SK-N-SH treated with all-trans-retinoic acid at 6 μM for 48 hours (cell line): ENCODE measurements around the gene TMEM82.

Experiments used
- ARNTL ChIP-seq: fragments of 450-650 bp; formaldehyde crosslinking; IDR thresholded peaks from 2 replicates; pipeline ENCODE4 v1.5.0; 2020; ENCODE audit warnings: low read depth, mild to moderate bottlenecking, moderate library complexity, borderline replicate concordance
- BACH2 ChIP-seq: fragments of 250-450 bp; sonication (Bioruptor Pico); IDR thresholded peaks from 2 replicates; pipeline ENCODE4 v1.9.0; 2021; ENCODE audit warnings: mild to moderate bottlenecking, borderline replicate concordance
- CREB5 ChIP-seq: fragments of 250-450 bp; sonication (Bioruptor Pico); IDR thresholded peaks from 2 replicates; pipeline ENCODE4 v1.5.1; 2020; ENCODE audit warnings: low read depth, mild to moderate bottlenecking, moderate library complexity
- CSDC2 ChIP-seq: fragments of 250-450 bp; sonication (Bioruptor Pico); IDR thresholded peaks from 2 replicates; pipeline ENCODE4 v1.5.0; 2020; ENCODE audit warnings: mild to moderate bottlenecking, moderate library complexity
- CSRNP3 ChIP-seq: fragments of 250-450 bp; sonication (Bioruptor Pico); IDR thresholded peaks from 2 replicates; pipeline ENCODE4 v1.5.1; 2021; ENCODE audit warnings: mild to moderate bottlenecking, moderate library complexity
- ESRRG ChIP-seq: fragments of 250-450 bp; sonication (Bioruptor Pico); IDR thresholded peaks from 2 replicates; pipeline ENCODE4 v1.6.1; 2021; ENCODE audit warnings: mild to moderate bottlenecking
- GLIS3 ChIP-seq: fragments of 250-450 bp; sonication (Bioruptor Pico); IDR thresholded peaks from 2 replicates; pipeline ENCODE4 v1.5.0; 2020; ENCODE audit warnings: mild to moderate bottlenecking, moderate library complexity
- OSR1 ChIP-seq: fragments of 250-450 bp; sonication (Bioruptor Pico); IDR thresholded peaks from 2 replicates; pipeline ENCODE4 v1.8.0; 2022; ENCODE audit warnings: moderate library complexity, mild to moderate bottlenecking, inconsistent platforms
- PATZ1 ChIP-seq: fragments of 250-450 bp; sonication (Bioruptor Pico); IDR thresholded peaks from 2 replicates; pipeline ENCODE4 v1.8.0; 2020; ENCODE audit warnings: mild to moderate bottlenecking, moderate library complexity, borderline replicate concordance
- PPARA ChIP-seq: fragments of 250-450 bp; sonication (Bioruptor Pico); IDR thresholded peaks from 2 replicates; pipeline ENCODE4 v1.5.0; 2020; ENCODE audit warnings: mild to moderate bottlenecking, borderline replicate concordance
- RARB ChIP-seq: fragments of 250-450 bp; sonication (Bioruptor Pico); IDR thresholded peaks from 2 replicates; pipeline ENCODE4 v1.8.0; 2021; ENCODE audit warnings: mild to moderate bottlenecking, moderate library complexity
- TSHZ2 ChIP-seq: fragments of 250-450 bp; sonication (Bioruptor Pico); IDR thresholded peaks from 2 replicates; pipeline ENCODE4 v1.5.0; 2020; ENCODE audit warnings: mild to moderate bottlenecking, moderate library complexity
- ZFP30 ChIP-seq: fragments of 450-650 bp; formaldehyde crosslinking; IDR thresholded peaks from 2 replicates; pipeline ENCODE4 v1.5.0; 2022; ENCODE audit warnings: mild to moderate bottlenecking, moderate library complexity
- ZNF8 ChIP-seq: fragments of 450-650 bp; formaldehyde crosslinking; IDR thresholded peaks from 2 replicates; pipeline ENCODE4 v1.5.0; 2020; ENCODE audit warnings: mild to moderate bottlenecking, moderate library complexity

GRCh38 chr1:15732686-15733081 lies 9.6 kb upstream of the TMEM82 start:
- TF ChIP-seq ARNTL (CRISPR knock-in tag): no peak
- TF ChIP-seq ZNF8 (CRISPR knock-in tag): no peak
- TF ChIP-seq PATZ1 (CRISPR knock-in tag): no peak
- no peak for TF ChIP-seq CSDC2 (CRISPR knock-in tag)
- no peak for TF ChIP-seq RARB (CRISPR knock-in tag)
- TF ChIP-seq PPARA: no peak
- TF ChIP-seq CSRNP3 (CRISPR knock-in tag): no peak
- no peak for TF ChIP-seq ZFP30 (CRISPR knock-in tag)
- TF ChIP-seq TSHZ2: no peak
- no peak for TF ChIP-seq CREB5 (CRISPR knock-in tag)
- TF ChIP-seq ESRRG: no peak
- TF ChIP-seq BACH2: no peak
- TF ChIP-seq OSR1: no peak
- TF ChIP-seq GLIS3 (CRISPR knock-in tag): no peak
